HG03060 (cell line): ENCODE data around the gene VPS8.
"Not testable (repeated sequence)": the region's sequence is repeated elsewhere in the genome, so short reads cannot be mapped to it uniquely, and the experiment has no call there.

ENCODE experiments used
- ATAC-seq: cut with Tn5 transposase; IDR thresholded peaks from one replicate; pipeline ENCODE4 v1.9.1; 2021; ENCODE audit warnings: low read depth, moderate number of reproducible peaks; ENCODE audit not compliant: unreplicated experiment

VPS8 gene

DNA sequence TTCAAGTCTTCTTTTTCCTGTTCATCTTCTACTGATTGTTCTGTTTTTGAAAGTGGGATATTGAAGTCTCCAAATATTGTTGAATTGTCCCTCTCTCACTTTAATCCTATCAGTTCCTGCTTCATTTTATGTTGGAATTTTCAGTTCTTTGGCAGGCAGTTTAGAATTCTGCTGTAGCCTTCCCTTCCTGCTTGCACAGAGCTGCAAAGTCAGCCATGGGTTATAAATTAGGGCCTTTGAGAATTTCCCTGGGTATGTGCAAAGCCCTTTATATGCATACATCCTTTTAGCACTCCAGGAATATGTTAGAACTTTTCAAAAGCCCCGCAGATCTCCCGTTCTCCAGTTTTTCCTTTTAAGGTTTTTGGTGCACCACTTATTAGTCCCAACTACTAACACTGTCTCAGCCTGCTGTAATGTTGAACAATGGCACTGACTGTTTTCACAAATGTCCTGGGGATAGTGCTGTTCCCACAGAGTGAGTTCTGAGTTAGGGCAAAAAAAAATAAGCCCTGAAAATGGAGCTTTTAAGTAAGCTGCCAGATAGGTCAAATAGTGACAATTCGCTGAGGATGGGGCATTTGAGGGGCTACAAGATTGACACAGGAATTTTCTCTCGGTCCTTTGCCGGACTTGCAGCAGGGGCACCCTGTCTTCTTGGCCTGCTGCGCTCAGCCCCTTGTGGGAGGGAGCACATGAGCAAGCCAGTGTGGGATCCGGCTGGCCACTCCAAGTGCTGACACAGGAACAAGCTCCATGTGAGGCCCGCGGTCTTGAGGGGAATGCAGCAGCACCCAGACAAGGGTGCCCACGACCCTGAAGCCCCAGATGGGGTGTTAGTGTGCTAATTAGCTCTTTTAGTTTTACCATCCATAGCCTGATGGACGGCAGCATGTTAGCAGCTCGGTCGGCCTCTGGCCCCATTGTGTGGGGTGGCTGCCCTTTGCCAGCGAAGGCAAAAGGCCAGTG, 96.0 kb downstream of the VPS8 start:
- ATAC-seq: no peak

DNA sequence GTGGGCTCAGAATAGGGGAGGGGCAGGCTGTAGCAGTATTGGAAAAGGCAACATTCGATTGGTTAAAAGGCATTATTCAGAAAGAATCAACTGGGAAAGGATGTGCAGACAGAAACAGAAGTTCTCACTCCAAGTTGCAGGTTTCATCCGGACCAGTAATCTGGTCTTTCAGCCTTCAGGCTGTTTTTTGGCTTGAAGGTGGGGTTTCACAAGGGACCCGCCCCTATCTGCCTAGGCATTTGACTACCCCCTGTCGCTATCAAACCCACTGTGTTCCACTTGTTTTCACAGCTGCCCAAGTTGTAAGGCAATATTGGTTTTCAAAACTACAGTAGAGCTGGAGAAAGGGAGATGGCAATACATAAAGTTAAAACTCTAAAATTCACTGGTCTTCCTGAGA, 96.9 kb downstream of the VPS8 start:
- no peak for ATAC-seq

DNA sequence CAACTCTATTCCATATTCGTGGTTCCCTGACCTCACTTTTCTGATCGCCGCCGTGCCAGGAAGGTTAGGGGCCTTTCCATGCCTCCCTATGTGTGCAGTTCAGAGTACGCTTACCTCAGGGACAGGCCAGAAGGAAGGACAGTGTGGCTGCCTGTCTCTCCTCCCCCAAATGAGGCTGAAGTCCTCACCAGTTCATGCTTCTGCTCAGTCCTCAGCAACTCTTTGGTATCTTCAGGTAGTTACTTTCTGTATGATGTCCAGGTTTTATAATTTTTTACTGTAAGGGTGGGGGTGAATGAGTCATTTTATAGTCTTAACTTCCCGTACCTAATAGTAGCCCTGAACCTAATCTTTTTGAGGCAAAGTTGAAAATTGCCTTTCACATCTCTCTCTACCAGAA, 98.7 kb downstream of the VPS8 start:
- no peak for ATAC-seq

DNA sequence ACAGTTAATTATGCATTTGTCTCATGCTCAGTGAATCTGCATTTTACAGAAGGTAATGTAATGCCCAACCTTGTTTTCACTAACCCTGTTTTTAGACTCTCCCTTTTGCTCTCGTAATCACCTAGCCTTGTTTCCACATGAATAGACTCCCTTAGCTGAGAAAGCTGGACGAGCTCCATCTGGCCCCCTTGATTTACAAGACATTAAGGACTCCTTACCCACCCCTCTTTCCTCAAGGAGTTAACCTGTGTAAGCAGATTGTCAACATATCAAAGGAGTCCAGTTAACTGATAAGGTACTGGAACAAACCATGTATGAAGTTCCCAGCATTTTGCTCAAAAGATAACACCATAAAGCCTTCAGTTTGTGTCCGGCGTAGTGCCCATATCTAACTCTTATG, 99.6 kb downstream of the VPS8 start:
- no peak for ATAC-seq

DNA sequence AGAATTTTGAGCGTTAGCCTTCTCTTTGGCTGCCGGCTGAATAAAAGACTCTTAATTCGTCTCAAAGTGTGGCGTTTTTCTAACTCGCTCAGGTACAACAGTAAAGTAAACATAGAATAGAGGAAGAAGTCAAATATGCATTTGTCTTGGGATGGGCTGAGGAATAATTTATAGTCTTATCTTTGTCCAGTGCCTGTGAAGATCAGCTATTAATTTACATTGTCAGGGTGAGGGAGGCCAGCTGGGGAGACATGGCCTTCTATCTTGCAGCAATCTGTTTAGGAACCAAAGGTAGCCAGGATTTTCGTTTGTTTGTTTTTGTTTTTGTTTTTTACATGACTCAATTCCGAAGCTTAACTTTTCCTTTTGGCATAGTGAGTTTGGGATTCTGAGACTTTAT, 100.2 kb downstream of the VPS8 start:
- ATAC-seq: no peak

GRCh38 chr3:184914628-184915027, 102.7 kb downstream of the VPS8 start:
- ATAC-seq: no peak

DNA sequence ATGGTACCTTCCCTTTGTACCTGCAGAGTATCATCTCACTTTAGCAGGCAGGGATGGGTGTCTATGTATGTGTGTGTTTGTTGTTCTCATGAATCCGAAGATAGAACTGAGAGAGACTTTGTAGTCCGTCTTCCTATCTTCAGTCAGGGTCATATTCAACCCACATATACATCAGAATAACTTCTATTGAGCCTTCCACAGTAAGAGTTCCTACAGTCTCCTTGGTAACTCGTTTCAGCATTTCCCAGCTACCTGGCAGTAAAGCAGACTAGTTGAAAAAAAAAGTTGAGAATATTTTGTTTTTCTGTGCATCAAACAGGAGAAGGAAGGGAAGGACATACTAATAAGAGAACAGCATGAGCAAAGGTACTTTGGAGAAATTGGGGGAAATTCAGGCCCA, 106.8 kb downstream of the VPS8 start:
- ATAC-seq: no peak

DNA sequence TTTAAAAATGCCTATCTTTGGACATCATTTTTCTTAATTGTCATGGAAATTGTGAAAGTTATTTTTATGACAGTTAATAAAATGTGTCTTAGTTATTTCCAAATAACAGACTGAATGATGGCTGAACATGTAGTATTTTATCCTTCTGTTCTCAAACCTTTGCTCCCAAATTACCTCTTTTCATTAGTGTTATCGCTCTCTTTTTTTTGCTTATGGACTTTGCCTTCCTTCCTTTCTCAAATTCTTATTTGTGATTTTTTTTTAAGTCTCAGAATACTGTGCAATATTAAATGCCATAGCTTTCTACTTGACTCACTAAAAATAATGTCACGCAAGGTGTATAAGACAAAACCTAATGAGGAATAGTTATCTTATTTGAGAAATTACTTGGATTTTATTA, 107.7 kb downstream of the VPS8 start:
- ATAC-seq: no peak

- ATAC-seq: no peak
Observed at GRCh38 chr3:184924547-184924946, 112.6 kb downstream of the VPS8 start.

DNA sequence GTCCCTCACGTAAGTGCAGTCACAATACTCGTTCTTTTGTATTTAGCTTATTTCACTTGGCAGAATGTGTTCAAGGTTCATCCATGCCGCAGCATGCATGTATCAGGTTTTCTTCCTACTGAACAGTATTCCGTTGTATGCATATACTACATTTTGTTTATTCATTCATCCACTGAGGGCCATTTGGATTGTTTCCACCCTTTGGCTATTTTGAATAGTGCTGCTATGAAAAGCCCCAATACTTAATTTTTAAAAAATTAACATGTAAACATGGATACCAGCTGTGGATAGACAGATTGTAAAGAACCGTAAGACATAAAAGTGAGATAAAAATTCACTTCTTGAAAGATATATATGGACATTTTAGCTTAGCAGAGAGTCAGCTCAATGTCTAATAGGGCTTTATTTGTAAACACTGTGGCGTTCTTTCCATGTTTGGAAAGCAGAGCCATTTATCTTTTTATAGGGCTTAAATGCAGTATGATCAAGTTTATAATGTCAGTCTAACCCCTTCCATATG, 115.9 kb downstream of the VPS8 start:
- ATAC-seq: no peak

- no peak for ATAC-seq
Observed at GRCh38 chr3:184932777-184933176, 120.8 kb downstream of the VPS8 start.

DNA sequence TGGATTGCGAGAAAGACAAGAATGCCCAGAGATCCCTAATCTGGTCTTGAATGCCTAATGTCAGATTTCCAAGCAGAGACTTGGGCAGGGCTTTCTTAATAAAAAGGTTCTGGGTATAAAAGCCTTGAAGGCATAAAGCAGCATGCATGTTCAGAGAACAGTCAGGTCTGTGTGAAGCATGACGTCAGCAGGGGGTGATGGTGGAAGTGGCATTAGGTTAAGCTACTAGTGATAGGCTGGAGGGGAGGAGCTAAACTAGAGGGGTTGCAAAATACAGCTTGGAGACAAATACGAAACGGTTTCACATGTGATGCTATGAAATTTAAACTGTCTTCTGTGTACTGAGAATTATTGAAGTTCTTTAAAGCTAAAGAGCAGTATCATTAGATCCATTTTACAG, 125.6 kb downstream of the VPS8 start:
- ATAC-seq: no peak

GRCh38 chr3:184941408-184941807, 129.4 kb downstream of the VPS8 start:
- ATAC-seq: no peak

DNA sequence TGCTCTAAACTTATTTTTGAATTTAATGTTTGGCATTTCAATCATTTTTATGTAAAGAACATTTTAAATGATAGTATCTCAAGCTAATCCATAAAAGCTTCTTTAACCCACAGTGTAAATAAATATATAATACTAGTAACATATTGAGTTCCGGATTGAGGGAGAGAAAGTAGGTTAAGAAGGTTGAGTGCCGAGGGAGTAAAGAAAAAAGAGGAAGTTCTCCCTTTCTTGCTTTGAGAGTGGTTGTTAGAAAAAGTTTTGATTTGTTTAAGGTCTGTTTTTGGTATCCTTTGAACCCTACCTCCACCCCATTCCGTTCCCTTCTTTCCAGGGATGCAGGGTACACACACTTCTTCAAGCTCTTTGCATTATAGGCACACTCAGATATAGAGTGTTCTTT, 130.8 kb downstream of the VPS8 start:
- ATAC-seq: no peak

DNA sequence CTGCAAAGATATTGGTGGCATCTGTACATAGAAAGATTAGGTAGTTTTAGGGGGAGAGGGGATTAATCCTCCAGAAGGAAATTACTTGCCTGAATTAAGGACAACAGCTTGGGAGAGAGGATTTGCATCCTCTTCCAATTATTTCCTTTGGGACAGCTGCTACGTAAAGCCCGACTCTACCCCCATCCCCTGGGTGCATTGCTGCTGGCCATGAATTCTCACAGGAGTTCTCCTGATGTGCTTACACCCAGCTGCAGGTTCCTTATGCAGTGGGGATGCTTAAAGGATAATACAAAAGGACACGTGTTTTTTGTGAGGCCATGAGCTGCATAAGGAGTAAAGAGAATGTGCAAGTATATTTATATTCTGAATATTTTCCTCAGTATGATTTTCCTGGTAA, 132.3 kb downstream of the VPS8 start:
- no peak for ATAC-seq

GRCh38 chr3:184945886-184946625, 134.1 kb downstream of the VPS8 start:
- no peak for ATAC-seq

- no peak for ATAC-seq
Observed at GRCh38 chr3:184946917-184947316, 135.0 kb downstream of the VPS8 start.

DNA sequence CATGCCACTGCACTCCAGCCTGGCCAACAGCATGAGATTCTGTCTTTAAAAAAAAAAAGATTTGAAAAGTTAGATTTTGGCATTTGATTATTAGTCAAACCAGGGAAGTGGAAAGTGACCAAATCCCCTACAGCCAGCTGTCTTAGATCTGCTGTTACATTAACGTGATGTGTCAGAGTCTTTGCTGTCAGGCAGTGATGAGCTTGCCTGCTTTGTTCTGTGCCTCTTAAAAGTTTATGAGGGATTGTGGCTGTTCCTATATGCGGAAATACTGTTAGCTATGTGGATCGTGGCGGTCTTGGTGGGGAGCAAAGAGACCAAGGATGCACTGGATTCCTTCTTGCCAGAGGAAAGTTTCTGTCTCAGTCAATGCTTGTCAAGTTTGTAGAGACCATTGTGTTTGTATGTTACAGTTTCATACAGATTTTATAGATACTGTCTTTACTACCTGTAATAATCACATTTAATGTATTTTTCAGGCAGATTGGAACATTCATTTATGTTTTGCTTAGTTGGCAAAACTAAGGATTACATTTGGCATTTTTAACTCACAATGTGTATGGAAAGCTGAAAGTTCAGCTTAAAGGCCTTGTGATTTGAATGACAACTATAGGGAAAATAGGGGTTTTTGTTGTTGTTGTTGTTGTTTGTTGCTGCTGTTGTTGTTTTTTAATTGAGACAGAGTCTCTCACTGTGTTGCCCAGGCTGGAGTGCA, 137.4 kb downstream of the VPS8 start:
- ATAC-seq: no peak

DNA sequence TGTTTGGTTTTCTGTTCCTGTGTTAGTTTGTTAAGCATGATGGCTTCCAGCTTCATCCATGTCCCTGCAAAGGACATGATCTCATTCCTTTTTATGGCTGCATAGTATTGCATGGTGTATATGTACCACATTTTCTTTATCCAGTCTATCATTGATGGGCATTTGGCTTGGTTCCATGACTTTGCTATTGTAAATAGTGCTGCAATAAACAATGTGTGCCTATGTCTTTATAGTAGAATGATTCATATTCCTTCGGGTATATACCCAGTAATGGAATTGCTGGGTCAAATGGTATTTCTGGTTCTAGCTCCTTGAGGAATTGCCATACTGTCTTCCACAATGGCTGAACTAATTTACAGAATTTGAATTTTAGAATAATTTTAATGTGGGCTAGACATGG, 138.8 kb downstream of the VPS8 start:
- not testable (repeated sequence) for ATAC-seq

GRCh38 chr3:184952671-184953070, 140.7 kb downstream of the VPS8 start:
- no peak for ATAC-seq

DNA sequence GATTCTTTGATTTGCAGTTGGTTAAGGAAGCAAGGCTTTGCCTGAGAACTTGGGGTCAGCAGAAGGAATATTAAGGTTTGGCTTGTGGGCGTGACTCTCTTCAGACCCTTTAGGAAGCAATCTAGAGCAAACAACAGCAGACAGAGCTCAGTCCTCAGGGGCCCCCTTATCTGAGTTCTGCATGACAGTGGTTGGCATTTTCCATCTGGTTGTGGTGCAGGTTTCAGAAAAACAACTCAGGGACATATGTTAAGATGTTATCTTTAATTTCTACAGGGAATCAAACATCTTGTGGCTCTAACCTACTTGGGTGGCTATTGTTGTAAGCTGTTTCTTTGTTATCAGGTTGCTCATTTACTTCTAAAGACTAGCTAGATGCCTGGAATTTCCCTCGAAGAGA, 141.4 kb downstream of the VPS8 start:
- ATAC-seq: no peak
